ENCODE data around the gene IGFBP4. TPM values are rescaled to one million over a fixed set of nuclear protein-coding genes. Genes with fewer than 3 reads are reported as not detected.

The IGFBP4 gene
- total RNA-seq, 4 donors from 2014 or later: 35.1 to 90.4 (median 39.6) TPM

GRCh38 chr17:40448213-40448638 is 5.0 kb downstream of the IGFBP4 start:
- no peak overlapping the region for H3K4me3 ChIP-seq (ENCODE audit: low read depth, poor library complexity, severe bottlenecking)
- DNase-seq (ENCODE audit: low spot score in 2 of 2): peak in 1 of 2 donors; percentile 49
- intact Hi-C loops (cut with DNase I; ENCODE audit: low total_unique reads): loop anchor here (10.0 kb wide), 1 partner anchor 87 kb away; no protein-coding TSS in a partner anchor
- TF ChIP-seq POLR2A (IDR thresholded peaks at IDR 0.05) (no peak), CTCF (IDR thresholded peaks at IDR 0.05) (no peak)
- WGBS, 2 donors: 33 to 39% methylated on average over 8 of the region's 8 CpGs

GRCh38 chr17:40448639-40449261 is 5.5 kb downstream of the IGFBP4 start:
- no peak for TF ChIP-seq POLR2A (IDR thresholded peaks at IDR 0.05)
- peak in 1 of 3 donors; percentile 58 for TF ChIP-seq CTCF (IDR thresholded peaks at IDR 0.05)
- DNase-seq (ENCODE audit: low spot score in 2 of 2): no peak
- H3K4me3 ChIP-seq (ENCODE audit: low read depth, poor library complexity, severe bottlenecking): no peak overlapping the region
- intact Hi-C loops (cut with DNase I; ENCODE audit: low total_unique reads): loop anchor here (10.0 kb wide), 1 partner anchor 86 kb away; no protein-coding TSS in a partner anchor
- 42 to 58% methylated on average over 7 of the region's 7 CpGs for WGBS, 2 donors

GRCh38 chr17:40450175-40450574 is 6.9 kb downstream of the IGFBP4 start:
- intact Hi-C loops (cut with DNase I; ENCODE audit: low total_unique reads): no loop called here
- WGBS, 2 donors: 89 to 90% methylated on average over 3 of the region's 3 CpGs
- TF ChIP-seq POLR2A (IDR thresholded peaks at IDR 0.05): no peak
- TF ChIP-seq CTCF (IDR thresholded peaks at IDR 0.05): no peak
- H3K4me3 ChIP-seq (ENCODE audit: low read depth, poor library complexity, severe bottlenecking): no peak overlapping the region
- no peak for DNase-seq (ENCODE audit: low spot score in 2 of 2)

DNA sequence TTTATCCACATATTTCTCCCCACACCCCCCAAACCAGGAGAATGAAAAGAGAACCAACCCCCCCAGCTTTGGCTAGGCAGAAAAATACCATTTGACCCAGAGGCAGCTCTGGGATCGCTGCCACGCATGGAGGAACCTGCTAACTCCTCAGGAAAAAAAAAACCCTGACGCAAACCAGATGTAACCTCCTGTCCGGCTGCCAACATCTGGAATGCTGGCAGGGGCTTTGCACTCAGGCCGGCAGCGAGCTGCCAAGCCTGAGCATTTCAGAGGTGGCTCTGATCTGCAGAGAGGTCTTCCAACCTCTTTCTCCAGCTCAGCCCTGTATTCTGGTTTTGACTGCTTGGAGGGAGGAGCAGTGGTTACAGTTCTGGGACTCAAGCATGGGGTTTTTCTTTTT is 8.2 kb downstream of the IGFBP4 start:
- TF ChIP-seq POLR2A (IDR thresholded peaks at IDR 0.05) (no peak), CTCF (IDR thresholded peaks at IDR 0.05) (no peak)
- intact Hi-C loops (cut with DNase I; ENCODE audit: low total_unique reads): no loop called here
- DNase-seq (ENCODE audit: low spot score in 2 of 2): peak; percentile 65 to 94
- WGBS, 2 donors: 14% methylated on average over 6 of the region's 6 CpGs
- no peak overlapping the region for H3K4me3 ChIP-seq (ENCODE audit: low read depth, poor library complexity, severe bottlenecking)

DNA sequence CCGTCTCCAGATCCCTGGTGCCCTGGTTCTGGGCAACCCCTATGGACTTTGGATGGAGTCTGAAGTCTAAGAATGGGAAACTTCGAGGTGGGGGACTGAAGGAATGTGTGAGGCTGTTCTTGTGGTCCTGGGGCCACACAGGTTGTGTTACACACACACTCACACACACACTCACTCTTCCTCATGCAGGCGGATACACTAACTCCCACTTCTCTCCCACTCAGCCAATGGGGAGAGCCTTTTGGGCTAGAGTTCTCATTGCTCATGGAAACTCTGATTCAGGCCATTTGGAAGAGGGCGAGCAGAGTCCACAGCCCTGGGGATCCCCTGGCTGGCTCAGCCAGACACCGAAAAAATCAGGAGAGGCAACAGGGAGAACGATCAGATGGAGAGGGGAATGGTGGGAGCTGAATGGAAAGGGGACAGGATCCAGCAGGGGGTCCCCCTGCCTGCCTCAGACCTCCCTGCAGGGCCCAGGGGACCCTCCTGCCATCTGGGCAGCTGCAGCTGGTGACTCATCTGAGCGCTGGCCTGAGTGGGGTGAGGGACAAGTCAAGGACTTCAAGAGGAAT is 9.1 kb downstream of the IGFBP4 start:
- TF ChIP-seq POLR2A (IDR thresholded peaks at IDR 0.05): no peak
- TF ChIP-seq CTCF (IDR thresholded peaks at IDR 0.05): no peak
- no peak overlapping the region for H3K4me3 ChIP-seq (ENCODE audit: low read depth, poor library complexity, severe bottlenecking)
- intact Hi-C loops (cut with DNase I; ENCODE audit: low total_unique reads): no loop called here
- WGBS, 2 donors: 49 to 54% methylated on average over 7 of the region's 7 CpGs
- DNase-seq (ENCODE audit: low spot score in 2 of 2): no peak

Data from lower leg skin (tissue), 4 donors.